Left lung (tissue), 10 donors: Measurements from ENCODE around the gene UBXN6. TPM values are rescaled to one million over a fixed set of nuclear protein-coding genes. Genes with fewer than 3 reads are reported as not detected.

Experiments
- ATAC-seq: fragments of 200-7000 bp; cut with Tn5 transposase; one replicate; pipeline ENCODE4 v1.9.1; 2020; ENCODE audit warnings: moderate library complexity
- DNase-seq, 4 donors: peaks; one replicate each; pipeline ENCODE4 v3.0.0-alpha.2; 2013 to 2020
- H3K27ac ChIP-seq, 2 donors: fragments of 200-600 bp; sonication (generic) in 1 of 2; one replicate each; pipeline versions ENCODE4 v1.5.0 to v1.8.0; 2020 to 2021
- H3K27me3 ChIP-seq, 2 donors: fragments of 200-600 bp; sonication (generic) in 1 of 2; one replicate each; pipeline versions ENCODE4 v1.5.0 to v1.8.0; 2020 to 2021
- H3K36me3 ChIP-seq, 2 donors: fragments of 200-600 bp; sonication (generic) in 1 of 2; one replicate each; pipeline versions ENCODE4 v1.5.0 to v1.8.0; 2020 to 2021
- H3K4me1 ChIP-seq, 2 donors: fragments of 200-600 bp; one replicate each; pipeline ENCODE4 v1.8.0; 2021
- H3K4me3 ChIP-seq, 2 donors: fragments of 200-600 bp; sonication (generic) in 1 of 2; one replicate each; pipeline versions ENCODE4 v1.5.0 to v1.8.0; 2020 to 2021; ENCODE audit warnings: mild to moderate bottlenecking in 1 of 2
- H3K9me3 ChIP-seq, 2 donors: fragments of 200-600 bp; sonication (generic) in 1 of 2; one replicate each; pipeline versions ENCODE4 v1.5.0 to v1.8.0; 2020 to 2021
- intact Hi-C, 2 donors: fragments of 100-400 bp; cut with DNase I; formaldehyde crosslinking; loops; one replicate each; pipeline versions ENCODE4 v1.11.2 to v1.14.2; 2022
- polyA plus RNA-seq, 6 donors: library from polyadenylated mRNA; unstranded; fragments of 120-200 nt; gene quantifications; one replicate each; pipeline ENCODE4 v1.2.1, GENCODE V29; 2013; ENCODE audit not compliant: insufficient read length in 6 of 6
- total RNA-seq, 2 donors: library from RNA; stranded (reverse); fragmentation: NEBNext Ultra II Directional; extraction: Animal tissue kit (Norgen Biotek cat#: 25700); gene quantifications; one replicate each; pipeline ENCODE4 v1.2.1, GENCODE V29; 2021
- TF ChIP-seq, protein P1 (sequence below), 2 donors: fragments of 200-600 bp; sonication (generic) in 1 of 2; IDR thresholded peaks; one replicate each; pipeline versions ENCODE4 v1.5.0 to v1.8.0; 2021; ENCODE audit warnings: antibody characterized with exemption in 2 of 2
- donor health status: DM: no; HTN: yes; CAD: no.
- donor health status: DM: no; HTN: no; CAD: no.

UBXN6 gene
- total and polyA plus RNA-seq, 8 donors, result 70.2 to 101 (median 87.5) TPM

- Histone ChIP-seq H3K4me3 (no peak overlapping the region), H3K9me3 (no peaks in the 10 kb centered on the region), H3K27me3 (no peaks in the 10 kb centered on the region), H3K4me1 (no peaks in the 10 kb centered on the region), H3K27ac (no peak overlapping the region), H3K36me3 (peaks cover 0 to 93% of the 10 kb centered on the region in 2 donors)
- ATAC-seq (no peak), DNase-seq (no peak)
- TF ChIP-seq, protein P1, sequence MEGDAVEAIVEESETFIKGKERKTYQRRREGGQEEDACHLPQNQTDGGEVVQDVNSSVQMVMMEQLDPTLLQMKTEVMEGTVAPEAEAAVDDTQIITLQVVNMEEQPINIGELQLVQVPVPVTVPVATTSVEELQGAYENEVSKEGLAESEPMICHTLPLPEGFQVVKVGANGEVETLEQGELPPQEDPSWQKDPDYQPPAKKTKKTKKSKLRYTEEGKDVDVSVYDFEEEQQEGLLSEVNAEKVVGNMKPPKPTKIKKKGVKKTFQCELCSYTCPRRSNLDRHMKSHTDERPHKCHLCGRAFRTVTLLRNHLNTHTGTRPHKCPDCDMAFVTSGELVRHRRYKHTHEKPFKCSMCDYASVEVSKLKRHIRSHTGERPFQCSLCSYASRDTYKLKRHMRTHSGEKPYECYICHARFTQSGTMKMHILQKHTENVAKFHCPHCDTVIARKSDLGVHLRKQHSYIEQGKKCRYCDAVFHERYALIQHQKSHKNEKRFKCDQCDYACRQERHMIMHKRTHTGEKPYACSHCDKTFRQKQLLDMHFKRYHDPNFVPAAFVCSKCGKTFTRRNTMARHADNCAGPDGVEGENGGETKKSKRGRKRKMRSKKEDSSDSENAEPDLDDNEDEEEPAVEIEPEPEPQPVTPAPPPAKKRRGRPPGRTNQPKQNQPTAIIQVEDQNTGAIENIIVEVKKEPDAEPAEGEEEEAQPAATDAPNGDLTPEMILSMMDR (IDR thresholded peaks at IDR 0.05), result no peak
- intact Hi-C loops, result no loop called here
These were observed 10.1 kb downstream of the UBXN6 start for GRCh38 chr19:4447327-4448146.

- no peak overlapping the region for H3K4me3 ChIP-seq
- H3K27me3 ChIP-seq, result no peaks in the 10 kb centered on the region
- DNase-seq, result no peak
- H3K36me3 ChIP-seq, result peaks cover 0 to 85% of the 10 kb centered on the region in 2 donors
- no peak for ATAC-seq
- no peaks in the 10 kb centered on the region for H3K4me1 ChIP-seq
- intact Hi-C loops, result no loop called here
- H3K27ac ChIP-seq, result no peak overlapping the region
- TF ChIP-seq, protein P1 (IDR thresholded peaks at IDR 0.05), result no peak
- H3K9me3 ChIP-seq, result no peaks in the 10 kb centered on the region
These were observed 10.8 kb downstream of the UBXN6 start for GRCh38 chr19:4446704-4447200.

GRCh38 chr19:4445963-4446703 is 11.5 kb downstream of the UBXN6 start:
- ATAC-seq (no peak), DNase-seq (no peak)
- Histone ChIP-seq H3K27ac (no peak overlapping the region), H3K4me1 (no peaks in the 10 kb centered on the region), H3K36me3 (peaks cover 0 to 79% of the 10 kb centered on the region in 2 donors), H3K9me3 (no peaks in the 10 kb centered on the region), H3K4me3 (no peak overlapping the region), H3K27me3 (no peaks in the 10 kb centered on the region)
- TF ChIP-seq, protein P1 (IDR thresholded peaks at IDR 0.05), result no peak
- intact Hi-C loops, result no loop called here

DNA sequence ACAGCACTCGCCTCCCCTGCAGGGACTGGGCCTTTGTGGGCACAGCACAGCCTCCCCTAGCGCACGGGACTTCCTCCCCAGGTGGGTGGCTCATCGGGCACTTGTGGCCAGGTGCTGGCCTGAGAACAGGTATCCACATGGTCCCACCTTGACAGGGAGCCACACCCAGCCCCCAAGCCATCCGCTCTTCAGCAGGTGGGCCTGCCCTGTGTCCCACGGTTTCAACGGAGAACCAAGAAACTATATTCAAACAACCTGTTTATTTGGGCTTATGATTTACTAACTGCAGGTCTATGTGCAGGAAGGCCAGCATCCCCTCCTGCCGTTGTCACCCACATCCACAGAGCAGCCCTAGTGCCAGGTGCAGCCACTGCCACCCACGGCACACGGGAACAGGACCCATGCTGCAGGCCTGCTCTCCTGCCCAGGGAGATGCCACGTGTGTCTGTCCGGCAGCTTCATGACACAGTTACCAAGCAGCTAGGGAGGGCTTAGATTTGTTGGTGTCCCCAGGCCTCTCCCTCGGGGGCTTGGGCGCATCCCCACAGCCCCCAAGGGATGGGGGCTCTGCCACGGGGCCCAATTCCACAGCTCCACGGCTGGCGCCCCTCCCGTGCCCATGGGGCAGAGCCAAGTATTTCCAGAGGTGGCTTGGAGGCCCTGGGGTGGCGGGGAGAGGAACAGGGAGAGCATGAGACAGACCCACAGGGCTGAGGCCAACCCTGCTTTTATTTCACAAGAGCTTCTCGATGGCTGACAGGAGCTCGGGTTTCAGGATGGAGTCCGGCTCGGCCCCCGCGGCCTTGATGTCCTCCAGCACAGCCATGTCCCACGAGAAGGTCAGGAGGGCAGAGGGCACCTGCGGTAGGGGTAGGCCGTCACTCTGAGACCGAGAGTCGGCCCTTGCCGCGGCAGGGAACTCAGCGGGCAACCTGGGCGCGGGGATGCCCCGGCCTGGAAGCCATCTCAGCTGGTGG is 12.5 kb downstream of the UBXN6 start:
- Histone ChIP-seq H3K4me3 (no peak overlapping the region), H3K27ac (no peak overlapping the region), H3K9me3 (no peaks in the 10 kb centered on the region), H3K4me1 (no peaks in the 10 kb centered on the region), H3K27me3 (no peaks in the 10 kb centered on the region), H3K36me3 (peaks cover 0 to 72% of the 10 kb centered on the region in 2 donors)
- DNase-seq (no peak), ATAC-seq (no peak)
- intact Hi-C loops, result no loop called here
- TF ChIP-seq, protein P1 (IDR thresholded peaks at IDR 0.05), result no peak
